Muscle layer of duodenum (tissue), 2 donors: ENCODE results near the gene GRID2.
"Not testable (repeated sequence)": the region's sequence is repeated elsewhere in the genome, so short reads cannot be mapped to it uniquely, and the experiment has no call there.

ENCODE experiments used
- H3K27ac ChIP-seq: one replicate; pipeline ENCODE4 v1.7.0; 2013; ENCODE audit warnings: mild to moderate bottlenecking, low read length
- H3K27me3 ChIP-seq: one replicate; pipeline ENCODE4 v1.7.0; 2013; ENCODE audit warnings: low read depth, mild to moderate bottlenecking, control low read depth, low read length
- H3K36me3 ChIP-seq, 2 donors: one replicate each; pipeline ENCODE4 v1.7.0; 2013; ENCODE audit warnings: low read length in 2 of 2, control low read depth in 1 of 2, mild to moderate bottlenecking in 1 of 2; ENCODE audit not compliant: insufficient read depth in 2 of 2, control insufficient read depth in 1 of 2
- H3K4me1 ChIP-seq, 2 donors: one replicate each; pipeline ENCODE4 v1.7.0; 2013; ENCODE audit warnings: low read length in 2 of 2, mild to moderate bottlenecking in 2 of 2, control low read depth in 1 of 2, moderate library complexity in 1 of 2; ENCODE audit not compliant: insufficient read depth in 2 of 2, control insufficient read depth in 1 of 2
- H3K4me3 ChIP-seq, 2 donors: one replicate each; pipeline ENCODE4 v1.7.0; 2013; ENCODE audit warnings: low read length in 2 of 2, low read depth in 1 of 2, mild to moderate bottlenecking in 1 of 2
- H3K9me3 ChIP-seq, 2 donors: one replicate each; pipeline ENCODE4 v1.7.0; 2013; ENCODE audit warnings: low read length in 2 of 2, control low read depth in 1 of 2, mild to moderate bottlenecking in 1 of 2; ENCODE audit not compliant: control insufficient read depth in 1 of 2
- donor health status: healthy.

Gene GRID2

DNA sequence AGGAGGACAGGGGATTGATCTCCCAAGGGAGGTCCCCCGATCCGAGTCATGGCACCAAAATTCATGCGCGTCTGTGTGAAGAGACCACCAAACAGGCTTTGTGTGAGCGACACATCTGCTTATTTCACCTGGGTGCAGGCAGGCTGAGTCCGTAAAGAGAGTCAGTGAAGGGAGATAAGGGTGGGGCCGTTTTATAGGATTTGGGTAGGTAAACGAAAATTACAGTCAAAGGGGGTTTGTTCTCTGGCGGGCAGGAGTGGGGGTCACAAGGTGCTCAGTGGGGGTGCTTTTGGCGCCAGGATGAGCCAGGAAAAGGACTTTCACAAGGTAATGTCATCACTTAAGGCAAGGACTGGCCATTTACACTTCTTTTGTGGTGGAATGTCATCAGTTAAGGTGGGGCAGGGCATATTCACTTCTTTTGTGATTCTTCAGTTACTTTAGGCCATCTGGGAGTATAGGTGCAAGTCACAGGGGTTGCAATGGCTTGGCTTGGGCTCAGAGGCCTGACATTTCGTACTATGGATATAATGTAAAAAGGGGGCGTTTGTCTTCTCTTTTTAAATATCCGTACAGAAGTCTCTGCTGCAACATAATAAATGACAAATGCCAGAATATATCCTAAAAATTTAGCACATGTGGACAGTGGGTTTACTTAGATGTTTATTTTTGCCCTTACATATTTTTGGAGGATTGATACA lies 140.5 kb downstream of the GRID2 start:
- H3K27ac ChIP-seq, H3K9me3 ChIP-seq, H3K4me3 ChIP-seq, H3K27me3 ChIP-seq, H3K36me3 ChIP-seq, H3K4me1 ChIP-seq: not testable (repeated sequence)

DNA sequence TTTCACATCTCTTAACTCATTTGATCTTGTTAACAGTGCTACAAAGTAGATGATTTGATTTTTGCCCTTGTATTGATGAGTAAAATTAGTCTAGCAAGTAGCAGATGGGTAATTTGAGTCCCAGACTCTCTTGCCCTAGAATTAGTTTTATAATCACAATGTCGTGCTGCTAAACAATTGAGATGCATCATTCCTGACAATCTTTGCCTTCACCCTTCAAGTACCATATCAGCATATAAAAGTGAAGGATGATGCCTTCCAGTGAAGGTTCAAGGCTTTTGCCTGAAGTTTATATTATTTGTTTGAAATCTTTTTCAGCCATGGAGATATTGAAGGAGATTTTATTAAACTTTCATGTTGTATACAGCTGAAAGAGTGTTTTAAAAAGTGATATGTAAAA lies 141.4 kb downstream of the GRID2 start:
- H3K4me3 ChIP-seq: no peak overlapping the region
- H3K9me3 ChIP-seq: no peaks in the 10 kb centered on the region
- H3K27ac ChIP-seq: no peak overlapping the region
- no peaks in the 10 kb centered on the region for H3K4me1 ChIP-seq
- H3K27me3 ChIP-seq: no peaks in the 10 kb centered on the region
- no peaks in the 10 kb centered on the region for H3K36me3 ChIP-seq

DNA sequence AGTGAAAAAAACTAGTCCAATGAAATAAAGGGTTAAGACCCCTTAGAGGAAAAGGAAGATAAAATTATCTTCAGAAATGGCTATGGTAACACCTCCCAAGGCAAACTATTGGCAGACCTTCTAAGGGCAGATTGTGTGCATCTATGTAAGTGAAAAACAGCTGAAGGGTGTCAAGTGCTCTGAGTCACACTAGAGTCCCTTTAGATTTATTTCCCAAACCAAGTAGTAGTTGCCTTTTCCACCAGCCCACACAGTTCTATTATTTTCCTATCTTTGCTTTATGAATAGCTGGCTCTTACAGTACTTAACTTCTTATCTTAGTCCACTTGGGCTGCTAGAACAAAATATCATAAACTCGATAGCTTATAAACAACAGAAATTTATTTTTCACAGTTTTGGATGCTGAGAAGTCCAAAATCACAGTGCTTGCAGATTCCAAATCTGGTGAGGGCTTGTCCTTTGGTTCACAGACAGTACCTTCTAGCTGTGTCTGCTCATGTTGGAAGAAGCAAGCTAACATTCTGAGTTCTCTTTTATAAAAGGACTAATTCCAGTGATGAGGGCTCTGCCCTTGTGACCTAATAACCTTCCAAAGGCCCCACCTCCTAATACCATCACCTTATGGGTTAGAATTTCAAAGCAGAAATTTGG lies 143.6 kb downstream of the GRID2 start:
- Histone ChIP-seq H3K4me1 (no peaks in the 10 kb centered on the region), H3K27me3 (no peaks in the 10 kb centered on the region), H3K9me3 (no peaks in the 10 kb centered on the region), H3K36me3 (no peaks in the 10 kb centered on the region), H3K4me3 (no peak overlapping the region), H3K27ac (no peak overlapping the region)

DNA sequence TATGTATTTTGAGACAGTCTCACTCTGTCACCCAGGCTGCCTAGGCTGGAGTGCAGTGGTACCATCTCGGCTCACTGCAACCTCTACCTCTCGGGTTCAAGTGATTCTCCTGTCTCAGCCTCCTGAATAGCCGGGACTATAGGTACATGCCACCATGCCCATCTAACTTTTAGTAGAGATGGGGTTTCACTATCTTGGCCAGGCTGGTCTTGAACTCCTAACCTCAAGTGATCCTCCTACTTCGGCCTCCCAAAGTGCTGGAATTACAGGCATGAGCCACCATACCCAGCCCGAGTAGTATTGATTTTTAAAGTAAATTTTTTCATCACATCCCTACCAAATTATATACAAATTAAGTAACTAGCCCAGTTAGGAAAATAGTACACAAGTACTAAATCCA lies 144.4 kb downstream of the GRID2 start:
- H3K4me1 ChIP-seq, H3K36me3 ChIP-seq, H3K27ac ChIP-seq, H3K4me3 ChIP-seq, H3K9me3 ChIP-seq, H3K27me3 ChIP-seq: not testable (repeated sequence)

DNA sequence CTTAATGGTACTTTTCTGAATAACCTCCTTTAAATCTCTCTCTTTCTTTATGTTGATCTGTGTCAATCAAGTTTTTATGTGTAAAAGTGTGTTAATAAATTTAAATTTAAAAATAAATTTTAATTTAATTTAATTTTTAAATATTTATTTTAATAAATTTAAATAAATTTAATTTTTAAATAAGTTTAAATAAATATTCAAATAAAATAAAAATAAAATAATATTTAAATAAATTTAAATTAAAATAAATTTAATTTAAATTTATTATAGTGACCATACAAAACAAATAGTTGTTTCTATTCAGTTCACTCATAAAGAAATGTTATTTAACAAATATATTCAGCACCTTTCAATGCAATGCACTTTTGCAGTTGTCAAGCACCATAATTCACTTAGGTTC lies 146.9 kb downstream of the GRID2 start:
- Histone ChIP-seq H3K36me3 (no peaks in the 10 kb centered on the region), H3K4me3 (no peak overlapping the region), H3K9me3 (no peaks in the 10 kb centered on the region), H3K4me1 (no peaks in the 10 kb centered on the region), H3K27me3 (no peaks in the 10 kb centered on the region), H3K27ac (no peak overlapping the region)

DNA sequence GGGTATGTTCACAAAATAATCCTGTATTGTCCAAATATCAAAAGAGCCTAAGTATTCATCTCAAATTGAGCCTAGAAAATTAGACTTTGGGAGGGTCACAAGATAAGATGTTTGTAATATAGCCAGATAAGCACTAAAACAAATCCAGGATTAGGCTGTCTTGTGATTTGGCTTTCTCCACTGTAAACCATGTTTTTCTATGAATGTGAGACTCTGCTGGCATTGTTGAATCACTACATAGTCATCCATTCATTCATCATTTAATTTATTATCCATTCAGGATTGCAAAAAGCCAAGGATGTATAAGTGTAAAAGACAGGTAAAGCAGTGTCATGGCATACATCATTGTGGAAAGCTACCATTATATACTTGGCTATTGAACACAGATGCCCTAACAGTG lies 148.0 kb downstream of the GRID2 start:
- H3K36me3 ChIP-seq: no peaks in the 10 kb centered on the region
- no peaks in the 10 kb centered on the region for H3K9me3 ChIP-seq
- H3K4me1 ChIP-seq: no peaks in the 10 kb centered on the region
- no peak overlapping the region for H3K27ac ChIP-seq
- H3K27me3 ChIP-seq: no peaks in the 10 kb centered on the region
- H3K4me3 ChIP-seq: no peak overlapping the region

DNA sequence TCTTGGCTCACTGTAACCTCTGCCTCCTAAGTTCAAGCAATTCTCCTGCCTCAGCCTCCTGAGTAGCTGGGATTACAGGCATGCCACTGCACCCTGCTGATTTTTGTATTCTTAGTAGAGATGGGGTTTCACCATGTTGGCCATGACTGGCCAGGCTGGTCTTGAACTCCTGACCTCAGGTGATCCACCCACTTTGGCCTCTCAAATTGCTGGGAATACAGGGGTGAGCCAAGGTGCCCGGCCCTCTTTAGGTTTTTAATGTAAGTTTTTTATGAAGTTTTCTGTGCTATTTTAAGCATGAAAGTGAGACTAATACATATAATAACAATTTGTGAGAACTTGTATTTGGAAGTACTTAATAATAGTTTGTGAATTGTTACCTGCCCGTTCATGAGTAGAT lies 148.6 kb downstream of the GRID2 start:
- not testable (repeated sequence) for H3K4me1 ChIP-seq, H3K4me3 ChIP-seq, H3K27ac ChIP-seq, H3K36me3 ChIP-seq, H3K9me3 ChIP-seq, H3K27me3 ChIP-seq

DNA sequence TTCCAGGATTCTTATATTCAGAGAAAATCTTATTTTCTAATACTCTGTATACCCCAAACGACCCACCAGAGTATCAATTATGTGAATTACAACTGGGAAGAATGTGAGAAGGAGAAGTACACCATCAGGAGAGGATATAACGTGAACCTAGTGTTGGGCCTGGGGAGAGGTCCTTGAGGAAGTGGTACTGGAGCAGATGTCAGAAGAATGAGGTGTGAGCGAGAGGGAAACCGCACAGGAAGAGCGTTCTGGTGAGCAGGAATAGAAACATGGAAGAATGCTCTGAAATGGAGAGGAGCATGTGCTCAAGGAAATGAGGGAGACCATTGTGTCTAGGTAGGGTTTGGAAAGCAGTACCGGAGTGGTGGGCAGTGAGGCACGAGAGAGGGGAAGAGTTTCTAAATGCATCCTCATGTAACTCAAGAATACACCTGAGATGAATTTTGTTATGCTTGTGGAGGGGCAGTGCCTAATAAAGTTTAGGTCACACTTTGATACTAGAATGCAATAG lies 151.6 kb downstream of the GRID2 start:
- H3K27ac ChIP-seq: no peak overlapping the region
- H3K36me3 ChIP-seq: no peaks in the 10 kb centered on the region
- H3K9me3 ChIP-seq: no peaks in the 10 kb centered on the region
- H3K27me3 ChIP-seq: no peaks in the 10 kb centered on the region
- H3K4me3 ChIP-seq: no peak overlapping the region
- no peaks in the 10 kb centered on the region for H3K4me1 ChIP-seq

DNA sequence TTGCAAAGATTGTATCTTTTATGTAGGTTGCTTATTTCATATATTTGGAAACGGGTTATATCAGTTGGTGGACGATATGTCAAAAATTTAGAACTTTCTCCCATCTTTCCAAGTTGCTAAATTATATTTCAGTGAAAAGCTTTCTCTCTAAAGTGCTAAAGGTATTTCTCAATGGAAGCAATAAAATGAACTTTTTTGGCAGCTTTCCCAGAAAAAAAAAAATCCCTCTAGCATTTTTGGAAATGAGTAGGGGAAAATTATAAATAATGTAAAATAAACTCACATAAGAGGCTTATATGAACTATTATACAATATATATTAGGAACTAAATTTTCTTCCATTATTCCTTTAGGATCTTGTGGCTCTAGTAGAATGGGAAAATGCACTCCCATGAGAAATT lies 152.2 kb downstream of the GRID2 start:
- H3K4me1 ChIP-seq: no peaks in the 10 kb centered on the region
- no peak overlapping the region for H3K27ac ChIP-seq
- no peaks in the 10 kb centered on the region for H3K9me3 ChIP-seq
- H3K4me3 ChIP-seq: no peak overlapping the region
- no peaks in the 10 kb centered on the region for H3K36me3 ChIP-seq
- H3K27me3 ChIP-seq: no peaks in the 10 kb centered on the region

DNA sequence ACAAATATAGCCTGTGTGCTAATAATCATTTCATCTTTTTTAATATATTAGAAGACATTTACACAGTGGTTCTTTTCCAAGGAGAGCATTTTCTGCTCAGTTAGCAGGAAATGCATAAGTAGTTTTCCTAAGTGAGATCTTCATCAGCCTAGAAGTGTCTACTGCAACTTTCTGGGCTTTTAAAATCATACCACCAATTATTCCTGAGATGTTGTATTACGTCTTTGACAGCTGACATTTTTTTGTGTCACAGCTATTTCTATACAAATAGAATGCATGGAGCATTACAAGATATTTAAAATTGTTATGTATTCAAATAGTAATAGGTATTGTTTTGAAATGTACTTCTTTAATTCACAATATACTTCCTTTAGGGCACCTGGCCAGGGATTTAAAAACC lies 158.0 kb downstream of the GRID2 start:
- Histone ChIP-seq H3K36me3 (no peaks in the 10 kb centered on the region), H3K4me1 (no peaks in the 10 kb centered on the region), H3K27me3 (no peaks in the 10 kb centered on the region), H3K4me3 (no peak overlapping the region), H3K27ac (no peak overlapping the region), H3K9me3 (no peaks in the 10 kb centered on the region)

DNA sequence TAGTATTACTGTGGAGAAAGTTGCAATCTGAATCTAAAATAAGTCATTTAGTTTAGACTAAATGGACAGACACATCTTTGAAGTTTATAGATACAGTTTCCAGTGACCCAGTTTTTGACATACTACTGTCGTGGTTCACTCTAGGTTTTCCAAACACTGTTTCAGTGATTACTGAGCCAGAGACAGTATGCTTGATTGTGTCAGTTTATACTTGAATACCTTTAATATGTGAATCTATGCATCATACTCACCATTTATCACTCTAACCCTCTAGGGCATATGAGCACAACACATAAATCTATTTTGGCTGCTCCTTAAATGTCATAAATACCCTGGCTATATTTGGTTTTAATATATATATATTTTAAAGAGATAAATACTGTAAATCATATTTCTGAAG lies 173.5 kb downstream of the GRID2 start:
- Histone ChIP-seq H3K36me3 (no peaks in the 10 kb centered on the region), H3K9me3 (no peaks in the 10 kb centered on the region), H3K27ac (no peak overlapping the region), H3K4me3 (no peak overlapping the region), H3K4me1 (no peaks in the 10 kb centered on the region), H3K27me3 (no peaks in the 10 kb centered on the region)

DNA sequence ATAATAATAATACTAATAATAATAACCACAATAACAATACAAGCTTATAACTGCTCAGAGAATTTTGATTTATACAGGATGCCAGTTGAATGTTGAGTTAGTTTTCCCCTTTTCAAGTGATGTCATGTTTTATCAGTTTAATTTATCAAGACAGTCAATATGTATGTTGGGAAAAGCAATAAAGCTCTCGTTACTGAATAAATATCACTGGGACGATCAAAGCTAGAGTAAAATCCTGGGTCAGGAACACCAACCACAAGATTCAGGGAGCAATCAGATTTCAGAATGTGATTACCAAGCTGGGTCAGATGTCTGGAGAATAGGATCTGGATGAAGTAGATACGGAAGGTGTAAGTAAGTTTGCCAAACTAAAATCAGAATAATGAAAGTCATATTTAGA lies 179.6 kb downstream of the GRID2 start:
- H3K27ac ChIP-seq: no peak overlapping the region

More for the DNA sequence above, 179.6 kb downstream of the GRID2 start:
- no peak overlapping the region for H3K4me3 ChIP-seq
- no peaks in the 10 kb centered on the region for H3K27me3 ChIP-seq
- H3K9me3 ChIP-seq: no peaks in the 10 kb centered on the region
- H3K36me3 ChIP-seq: no peaks in the 10 kb centered on the region
- H3K4me1 ChIP-seq: no peaks in the 10 kb centered on the region
